ENCODE measurements around the gene KATNAL2.

The KATNAL2 gene

DNA sequence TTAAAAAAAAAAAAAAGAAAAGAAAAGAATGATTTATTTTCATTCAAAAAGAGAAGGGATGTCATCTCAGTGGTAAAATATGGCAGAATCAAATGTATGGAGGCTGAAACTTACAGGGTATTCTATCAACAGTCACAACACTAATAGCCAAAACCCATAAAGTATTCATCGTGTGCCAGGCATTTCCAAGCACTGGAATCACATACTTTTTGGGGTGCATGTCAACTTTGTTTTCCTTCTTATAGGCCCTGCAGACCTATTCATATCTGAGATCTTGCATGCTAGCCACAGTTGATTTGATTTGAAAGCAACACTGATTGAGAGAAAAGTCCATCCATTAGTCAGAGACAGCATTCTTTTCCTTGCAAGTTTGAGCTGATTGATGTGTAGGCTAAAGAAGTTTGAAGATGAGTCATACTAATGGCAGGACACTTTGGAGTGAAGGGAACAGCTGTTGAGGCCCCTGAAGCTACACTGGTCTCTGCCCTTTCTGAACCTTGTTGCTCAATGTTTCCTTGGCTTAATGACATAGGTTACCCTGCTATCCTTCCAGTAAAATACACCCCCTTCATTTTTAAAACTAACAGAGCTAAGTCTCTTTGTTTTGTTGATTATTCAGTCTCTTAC, 22.0 kb downstream of the KATNAL2 start:
- no peak overlapping the region for H3K4me3 ChIP-seq (replicated peaks; ENCODE audit: low read depth, low read length)
- TF ChIP-seq, protein P1, sequence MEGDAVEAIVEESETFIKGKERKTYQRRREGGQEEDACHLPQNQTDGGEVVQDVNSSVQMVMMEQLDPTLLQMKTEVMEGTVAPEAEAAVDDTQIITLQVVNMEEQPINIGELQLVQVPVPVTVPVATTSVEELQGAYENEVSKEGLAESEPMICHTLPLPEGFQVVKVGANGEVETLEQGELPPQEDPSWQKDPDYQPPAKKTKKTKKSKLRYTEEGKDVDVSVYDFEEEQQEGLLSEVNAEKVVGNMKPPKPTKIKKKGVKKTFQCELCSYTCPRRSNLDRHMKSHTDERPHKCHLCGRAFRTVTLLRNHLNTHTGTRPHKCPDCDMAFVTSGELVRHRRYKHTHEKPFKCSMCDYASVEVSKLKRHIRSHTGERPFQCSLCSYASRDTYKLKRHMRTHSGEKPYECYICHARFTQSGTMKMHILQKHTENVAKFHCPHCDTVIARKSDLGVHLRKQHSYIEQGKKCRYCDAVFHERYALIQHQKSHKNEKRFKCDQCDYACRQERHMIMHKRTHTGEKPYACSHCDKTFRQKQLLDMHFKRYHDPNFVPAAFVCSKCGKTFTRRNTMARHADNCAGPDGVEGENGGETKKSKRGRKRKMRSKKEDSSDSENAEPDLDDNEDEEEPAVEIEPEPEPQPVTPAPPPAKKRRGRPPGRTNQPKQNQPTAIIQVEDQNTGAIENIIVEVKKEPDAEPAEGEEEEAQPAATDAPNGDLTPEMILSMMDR (IDR thresholded peaks at IDR 0.05; ENCODE audit: low read depth, low read length, missing control alignments) = no peak
- no peak for DNase-seq (ENCODE audit: extremely low read depth, low read depth)

DNA sequence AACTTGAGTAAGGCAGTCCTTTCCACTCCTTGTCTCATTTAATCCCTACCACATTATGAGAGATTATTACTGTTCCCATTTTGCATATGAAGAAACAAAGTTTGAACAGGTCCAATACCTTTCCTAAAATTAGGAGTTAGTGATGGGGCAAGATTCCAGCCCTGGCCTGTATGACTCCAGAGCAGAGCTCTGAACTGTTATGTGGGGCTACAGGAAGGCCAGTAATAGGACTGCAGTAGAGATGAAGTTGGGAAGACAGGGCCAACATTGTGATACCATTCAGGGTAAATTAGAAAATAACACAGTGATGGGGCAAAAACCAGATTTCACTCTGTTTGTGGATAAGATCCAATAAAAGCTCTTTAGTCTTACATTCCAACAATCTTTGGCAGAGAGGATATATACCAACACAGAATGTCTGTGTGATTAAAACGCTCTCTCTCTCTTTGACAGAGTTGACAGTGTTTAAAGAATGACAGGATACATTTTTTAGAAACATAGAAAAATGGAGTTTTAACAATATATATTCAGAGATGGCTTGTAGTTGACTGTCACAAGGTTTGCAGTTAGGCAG, 22.7 kb downstream of the KATNAL2 start:
- no peak for DNase-seq (ENCODE audit: extremely low read depth, low read depth)
- TF ChIP-seq, protein P1 (IDR thresholded peaks at IDR 0.05; ENCODE audit: low read depth, low read length, missing control alignments) = no peak
- H3K4me3 ChIP-seq (replicated peaks; ENCODE audit: low read depth, low read length) = no peak overlapping the region

DNA sequence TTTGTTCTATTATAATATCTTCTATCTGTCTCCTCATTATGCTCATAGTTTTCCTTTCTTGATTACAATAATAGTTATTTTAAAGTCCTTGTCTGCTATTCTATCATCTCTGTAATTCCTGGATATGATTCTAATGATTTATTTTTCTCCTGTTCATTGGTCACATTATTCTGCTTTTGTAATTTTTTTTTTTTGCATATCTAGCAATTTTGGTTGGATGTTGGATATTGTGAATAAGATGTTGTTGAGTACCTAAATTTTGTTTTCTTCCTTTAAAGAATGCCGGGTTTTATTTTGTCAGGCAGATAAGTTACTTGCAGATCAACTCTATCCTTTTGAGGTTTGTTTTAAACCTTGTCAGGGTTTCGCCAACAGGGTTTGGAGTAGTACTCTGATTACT, 25.2 kb downstream of the KATNAL2 start:
- DNase-seq (ENCODE audit: extremely low read depth, low read depth) = no peak
- TF ChIP-seq, protein P1 (IDR thresholded peaks at IDR 0.05; ENCODE audit: low read depth, low read length, missing control alignments) = no peak
- H3K4me3 ChIP-seq (replicated peaks; ENCODE audit: low read depth, low read length) = no peak overlapping the region

DNA sequence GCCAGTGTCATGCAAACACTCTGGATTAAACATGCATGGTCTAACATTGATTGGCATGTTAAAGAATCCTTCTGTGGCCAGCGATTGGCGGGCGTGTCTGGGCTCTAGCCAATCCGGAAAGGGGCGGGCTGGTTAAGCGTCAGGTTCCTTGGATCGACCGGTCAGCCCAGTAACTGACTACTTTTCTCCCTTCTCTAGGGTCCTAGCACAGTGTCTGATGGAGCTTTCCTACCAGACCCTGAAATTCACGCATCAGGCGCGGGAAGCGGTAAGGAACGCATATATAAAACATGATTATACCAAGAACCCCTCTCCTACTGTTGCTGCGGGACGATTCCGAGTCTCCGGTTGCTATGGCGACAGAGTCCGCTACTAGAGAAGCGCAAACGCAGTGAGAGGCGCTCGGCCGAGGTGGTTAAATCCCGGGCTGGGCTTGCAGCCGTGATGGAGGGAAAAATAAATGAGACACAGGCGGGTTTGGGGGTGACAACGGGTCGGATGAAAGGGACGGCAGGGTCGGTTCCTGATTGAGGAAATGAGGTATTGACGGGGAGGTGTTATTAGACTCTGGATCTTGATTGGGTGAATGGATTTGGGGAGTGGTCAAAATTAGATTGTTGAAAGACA, 29.4 kb downstream of the KATNAL2 start:
- peak overlapping the region; percentile 58 for H3K4me3 ChIP-seq (replicated peaks; ENCODE audit: low read depth, low read length)
- TF ChIP-seq, protein P1 (IDR thresholded peaks at IDR 0.05; ENCODE audit: low read depth, low read length, missing control alignments) = no peak
- peak; percentile 53 for DNase-seq (ENCODE audit: extremely low read depth, low read depth)

DNA sequence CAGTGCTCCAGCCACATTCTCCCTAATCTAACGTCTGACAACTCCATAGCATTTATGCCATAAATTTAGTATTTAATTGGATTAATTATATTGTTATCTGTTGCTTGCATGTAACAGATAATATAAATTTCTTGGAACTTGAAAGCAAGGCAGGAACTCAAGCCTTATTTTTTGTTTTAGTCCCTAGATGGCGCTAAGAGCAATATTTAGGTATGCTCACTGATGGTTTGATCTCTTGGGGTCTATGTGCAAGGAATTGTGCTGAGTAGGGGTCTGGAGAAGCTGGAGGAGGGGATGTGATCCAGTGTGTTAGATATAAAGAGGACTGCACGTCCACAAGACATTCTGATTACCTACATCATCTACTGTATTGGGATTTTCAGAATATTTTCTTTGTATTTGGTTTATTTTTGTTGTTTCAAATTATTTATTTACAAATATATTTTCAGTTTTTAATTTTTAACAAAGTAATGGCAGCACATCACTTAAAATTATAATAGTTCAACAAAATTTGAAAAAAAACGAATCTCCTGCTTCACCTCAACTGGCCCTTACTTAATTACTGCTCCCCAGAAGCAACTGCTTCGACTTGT, 32.8 kb downstream of the KATNAL2 start:
- TF ChIP-seq, protein P1 (IDR thresholded peaks at IDR 0.05; ENCODE audit: low read depth, low read length, missing control alignments) = peak; percentile 50
- DNase-seq (ENCODE audit: extremely low read depth, low read depth) = no peak
- no peak overlapping the region for H3K4me3 ChIP-seq (replicated peaks; ENCODE audit: low read depth, low read length)

DNA sequence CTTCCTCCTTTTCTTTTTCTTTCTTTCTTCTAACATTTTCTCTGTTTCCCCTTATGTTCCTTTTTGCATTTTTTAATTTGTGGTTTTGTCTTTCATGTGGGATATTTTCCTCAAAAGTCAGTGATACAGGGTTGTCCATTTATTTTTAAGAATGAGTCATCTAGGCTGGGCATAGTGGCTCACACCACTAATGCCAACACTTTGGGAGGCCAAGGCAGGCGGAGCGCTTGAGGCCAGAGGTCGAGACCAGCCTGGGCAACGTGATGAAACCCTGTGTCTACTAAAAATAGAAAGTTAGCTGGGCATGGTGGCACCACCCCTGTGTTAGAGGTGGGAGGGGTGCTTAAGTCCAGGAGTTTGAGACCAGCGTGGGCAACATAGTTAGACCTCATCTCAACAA, 35.8 kb downstream of the KATNAL2 start:
- DNase-seq (ENCODE audit: extremely low read depth, low read depth) = no peak
- TF ChIP-seq, protein P1 (IDR thresholded peaks at IDR 0.05; ENCODE audit: low read depth, low read length, missing control alignments) = no peak
- H3K4me3 ChIP-seq (replicated peaks; ENCODE audit: low read depth, low read length) = no peak overlapping the region

Data from HFF-Myc (cell line).